Ammon's horn (tissue), 1 donor: ENCODE measurements around the gene FHAD1.

Source experiments
- DNase-seq: peaks from one replicate; pipeline ENCODE4 v3.0.0-alpha.2; 2016; ENCODE audit warnings: low spot score

The FHAD1 gene

DNA sequence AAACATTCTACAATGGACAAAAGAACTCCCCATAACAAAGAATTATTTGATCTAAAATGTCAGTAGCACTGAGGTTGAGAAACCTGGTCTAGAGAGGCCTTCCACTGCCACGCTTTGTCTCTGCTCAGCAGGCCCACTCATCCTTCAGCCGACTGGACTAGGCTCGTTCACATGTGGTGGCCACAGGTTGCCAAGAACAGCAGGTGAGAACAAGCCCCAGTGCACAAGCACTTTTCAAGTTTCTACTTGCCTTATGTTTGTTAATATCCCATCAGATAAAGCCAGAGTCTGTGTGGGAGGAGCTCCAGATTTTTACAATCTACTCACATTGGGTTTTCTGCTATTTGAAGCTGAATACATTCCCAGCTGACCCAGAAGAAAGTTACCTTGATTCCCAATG, 153.6 kb downstream of the FHAD1 start:
- DNase-seq = no peak

DNA sequence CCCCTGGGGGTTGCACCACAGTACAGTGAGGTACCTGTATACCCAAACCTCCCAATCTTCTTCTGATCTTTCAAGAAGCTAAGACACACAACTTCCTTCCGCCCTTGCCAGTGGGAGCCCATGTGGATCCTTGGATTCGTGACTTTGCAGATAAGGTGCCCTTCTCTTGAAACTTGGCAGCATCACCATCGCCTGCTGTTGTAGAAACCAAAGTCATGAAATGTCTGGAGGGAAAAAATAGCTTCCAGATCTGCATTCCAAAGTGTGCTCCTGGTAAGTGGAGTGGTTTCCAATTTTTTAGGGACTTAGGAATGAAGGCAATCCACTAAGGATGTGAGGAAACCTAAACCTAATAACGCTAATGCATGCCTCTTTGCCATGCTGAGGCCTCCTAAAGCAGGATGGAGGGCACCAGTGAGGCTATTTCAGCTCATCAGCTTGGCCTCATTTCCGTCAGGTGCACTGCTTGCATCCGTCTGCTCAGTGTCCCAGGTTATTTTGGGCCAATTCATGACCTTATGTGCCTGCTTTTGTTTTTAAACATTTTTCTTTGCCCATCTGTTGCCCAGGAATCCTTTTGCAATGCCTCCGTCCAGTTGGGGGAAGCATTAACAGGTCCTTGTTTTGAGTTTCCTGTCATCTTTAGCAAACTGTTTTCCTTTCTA, 154.5 kb downstream of the FHAD1 start:
- DNase-seq = no peak

- DNase-seq = no peak
Observed at GRCh38 chr1:15402809-15403450, 155.9 kb downstream of the FHAD1 start.

DNA sequence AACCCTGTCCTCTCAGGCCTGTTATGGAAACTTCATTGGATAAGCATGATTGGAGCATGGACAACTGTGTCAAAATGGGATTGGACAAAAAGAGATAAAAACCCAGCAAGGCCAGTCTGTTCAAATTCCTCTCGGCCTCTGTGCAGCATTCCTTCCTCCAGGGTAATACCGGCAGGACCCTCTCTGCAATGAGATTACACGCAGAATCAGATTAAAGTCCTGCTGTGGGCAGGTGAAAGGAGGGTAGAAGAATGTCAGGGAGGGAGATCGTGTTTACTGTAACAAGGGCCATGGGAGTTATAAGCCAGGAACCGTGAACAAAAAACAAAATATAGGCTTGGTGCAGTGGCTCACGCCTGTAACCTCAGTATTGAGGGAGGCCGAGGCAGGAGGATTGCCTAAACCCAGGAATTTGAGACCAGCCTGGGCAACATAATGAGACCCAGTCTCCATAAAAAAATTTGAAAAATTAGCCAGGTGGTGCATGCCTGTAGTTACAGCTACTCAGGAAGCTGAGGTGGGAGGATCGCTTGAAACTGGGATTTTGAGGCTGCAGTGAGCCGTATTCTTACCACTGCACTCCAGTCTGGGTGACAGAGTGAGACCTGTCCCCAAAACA, 157.0 kb downstream of the FHAD1 start:
- DNase-seq = no peak

DNA sequence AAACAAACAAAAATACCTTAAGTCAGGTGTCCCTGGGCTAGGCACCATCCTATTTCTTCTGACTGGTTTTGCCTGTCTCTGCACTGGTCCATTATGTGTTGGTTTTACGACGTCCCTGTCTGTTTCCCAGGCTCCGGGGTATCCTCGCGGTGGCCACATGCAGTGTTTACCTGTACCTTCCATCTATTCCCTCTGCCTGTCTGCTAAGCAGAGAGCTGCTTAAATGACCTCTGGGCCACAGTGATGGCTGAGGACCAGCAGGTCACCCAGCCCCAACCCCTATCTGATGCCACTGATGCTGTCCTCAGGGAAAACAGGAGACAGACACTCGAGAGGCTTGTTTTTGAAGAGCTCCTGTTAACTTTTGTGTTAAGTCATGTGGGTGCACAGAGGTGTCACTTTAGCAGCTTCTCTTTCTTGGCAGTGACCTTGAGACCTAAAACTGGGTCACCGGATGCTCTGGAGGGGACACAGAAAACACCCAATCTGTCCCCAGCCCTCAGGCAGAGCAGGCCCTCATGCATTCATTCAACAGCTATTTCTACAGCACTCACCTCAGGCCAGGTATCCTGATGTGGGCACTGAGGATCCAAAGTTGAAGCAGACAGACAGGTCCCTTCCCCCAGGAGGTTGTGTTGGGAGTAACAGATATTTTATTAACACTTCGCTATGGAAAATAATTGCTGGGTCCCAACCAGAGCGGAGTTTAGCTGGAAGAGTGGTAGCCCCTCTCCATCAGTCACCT, 158.3 kb downstream of the FHAD1 start:
- DNase-seq = no peak

GRCh38 chr1:15406614-15407559, 159.9 kb downstream of the FHAD1 start:
- no peak for DNase-seq

DNA sequence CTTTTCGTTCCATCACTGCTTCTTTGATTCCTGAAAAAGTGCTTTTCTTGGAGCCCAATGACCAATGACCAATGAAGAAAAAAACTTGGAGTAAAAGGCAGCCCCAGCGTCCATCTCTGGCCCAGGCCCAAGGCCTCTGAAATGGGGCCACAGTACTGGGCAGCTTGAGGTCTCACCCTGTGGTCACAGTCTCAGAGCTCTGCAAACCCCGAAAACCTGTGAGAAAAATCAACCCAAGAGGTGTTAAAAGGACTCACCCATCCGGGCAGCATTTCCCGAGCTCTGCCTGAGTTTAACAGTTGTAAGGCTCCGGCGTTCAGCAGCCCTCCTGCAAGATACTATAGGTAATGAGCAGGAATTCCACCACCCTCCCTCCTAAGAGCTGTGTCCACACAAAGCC, 160.6 kb downstream of the FHAD1 start:
- no peak for DNase-seq

DNA sequence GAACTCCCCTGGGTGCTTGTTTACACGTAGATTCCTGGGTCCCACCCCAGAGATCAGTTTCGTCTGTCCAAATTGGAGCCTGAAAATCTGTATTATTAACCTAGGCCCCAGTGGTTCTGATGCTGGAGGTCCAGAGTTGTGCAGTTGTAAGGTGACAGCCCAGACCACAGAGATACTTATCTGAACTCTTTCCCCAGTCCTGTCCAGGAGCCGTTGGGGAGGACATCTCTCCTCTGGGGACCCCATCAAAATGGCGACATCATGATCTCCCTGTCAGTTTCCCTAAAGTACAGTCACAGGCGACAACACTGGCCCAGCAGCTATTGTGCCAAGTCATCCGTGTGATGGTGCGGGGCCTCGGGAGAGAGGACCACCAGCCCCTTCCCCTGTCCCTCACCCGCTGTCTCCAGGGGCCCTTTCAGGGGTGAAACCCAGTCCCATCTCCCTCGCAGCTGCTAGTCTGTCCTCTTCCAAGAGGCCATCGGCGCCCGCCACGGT, 161.9 kb downstream of the FHAD1 start:
- no peak for DNase-seq

DNA sequence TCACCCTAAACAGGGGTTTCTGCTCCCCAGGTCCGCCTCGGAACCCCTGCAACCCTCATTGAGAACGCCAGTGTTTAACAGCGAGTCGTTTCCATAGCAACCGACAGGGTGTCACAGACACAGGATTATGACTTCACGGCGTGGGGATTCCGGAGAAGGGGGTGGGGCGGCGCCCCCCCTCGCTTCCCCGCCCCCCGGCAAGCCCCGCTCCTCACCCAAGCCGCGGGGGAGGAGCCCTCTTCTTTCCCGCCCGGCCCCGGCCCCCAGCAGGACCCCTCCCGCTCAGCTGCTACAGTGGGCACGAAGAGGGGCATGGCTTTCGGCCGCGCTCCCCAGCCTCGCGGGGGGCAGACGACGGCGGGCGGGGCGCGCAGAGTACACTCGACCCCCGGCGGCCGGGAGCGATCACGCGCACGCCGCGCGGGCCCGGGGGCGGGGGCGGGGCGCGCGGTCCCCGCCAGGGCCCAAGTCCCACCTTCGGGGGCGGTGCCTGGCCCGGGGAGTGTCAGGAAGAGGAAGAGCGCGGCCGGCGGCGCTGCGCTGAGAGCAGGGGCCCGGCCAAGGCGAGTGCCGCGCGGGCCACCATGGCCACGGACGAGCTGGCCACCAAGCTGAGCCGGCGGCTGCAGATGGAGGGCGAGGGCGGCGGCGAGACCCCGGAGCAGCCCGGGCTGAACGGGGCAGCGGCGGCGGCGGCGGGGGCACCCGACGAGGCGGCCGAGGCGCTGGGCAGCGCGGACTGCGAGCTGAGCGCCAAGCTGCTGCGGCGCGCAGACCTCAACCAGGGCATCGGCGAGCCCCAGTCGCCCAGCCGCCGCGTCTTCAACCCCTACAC, 162.6 kb downstream of the FHAD1 start, which contains the start of gene EFHD2:
Gene EFHD2 (plus strand): TSS at position 501 of the 835 bp plus-strand sequence. CDS start 84 bp downstream, at position 585.
- peak; percentile 81 for DNase-seq

GRCh38 chr1:15410223-15410883, 163.3 kb downstream of the FHAD1 start:
- DNase-seq = no peak

DNA sequence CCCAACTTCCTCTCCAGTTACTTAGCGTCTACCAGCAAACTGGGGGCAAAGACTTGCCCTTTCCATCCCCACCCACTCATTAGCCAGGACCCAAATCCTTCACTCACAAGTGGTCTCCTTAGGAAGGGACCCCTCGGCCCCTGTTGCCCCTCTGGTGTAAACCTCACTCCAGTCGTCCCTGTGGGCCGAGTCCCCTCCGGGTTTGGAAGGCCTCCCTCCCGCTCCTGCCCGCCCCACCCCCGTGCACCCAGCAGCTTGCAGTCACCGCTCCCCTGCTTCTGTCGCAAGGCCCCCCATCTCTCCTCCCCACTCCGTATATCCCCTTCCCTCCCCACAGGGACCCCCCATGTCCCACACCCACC, 163.8 kb downstream of the FHAD1 start:
- DNase-seq = no peak

GRCh38 chr1:15411593-15412137, 164.6 kb downstream of the FHAD1 start:
- DNase-seq = peak; percentile 76

- no peak for DNase-seq
Observed at GRCh38 chr1:15412175-15412800, 165.3 kb downstream of the FHAD1 start.

GRCh38 chr1:15412843-15413242, 165.8 kb downstream of the FHAD1 start:
- peak; percentile 67 for DNase-seq

GRCh38 chr1:15413563-15414444, 166.8 kb downstream of the FHAD1 start:
- DNase-seq = no peak

- DNase-seq = no peak
Observed at GRCh38 chr1:15414445-15414983, 167.5 kb downstream of the FHAD1 start.

- peak; percentile 54 for DNase-seq
Observed at GRCh38 chr1:15417059-15417934, 170.3 kb downstream of the FHAD1 start.
